ENCODE data around the gene CFAP97D2.

DNA sequence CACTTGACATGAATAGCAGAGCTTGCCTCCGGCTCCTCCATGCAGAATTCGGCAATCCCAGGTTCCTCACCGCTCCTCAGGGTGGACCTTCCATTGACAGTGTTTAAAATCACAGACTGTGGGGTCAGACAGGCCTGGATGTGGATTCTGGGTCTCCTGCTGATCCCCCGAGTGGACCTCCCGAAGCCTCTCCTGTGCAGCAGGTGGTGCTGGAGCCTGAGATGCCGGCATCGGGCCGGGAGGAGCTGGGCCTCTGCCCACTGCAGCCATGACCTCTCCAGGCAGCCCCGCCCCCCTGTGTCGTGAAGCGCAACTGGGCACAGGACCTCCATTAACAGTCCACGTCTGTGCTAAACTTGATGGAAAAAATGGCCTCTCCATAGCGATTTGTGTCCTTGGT, 45.1 kb downstream of the CFAP97D2 start:
- no peak for TF ChIP-seq MYC (IDR thresholded peaks at IDR 0.05; ENCODE audit: low read depth, low read length)
- TF ChIP-seq, protein P1, sequence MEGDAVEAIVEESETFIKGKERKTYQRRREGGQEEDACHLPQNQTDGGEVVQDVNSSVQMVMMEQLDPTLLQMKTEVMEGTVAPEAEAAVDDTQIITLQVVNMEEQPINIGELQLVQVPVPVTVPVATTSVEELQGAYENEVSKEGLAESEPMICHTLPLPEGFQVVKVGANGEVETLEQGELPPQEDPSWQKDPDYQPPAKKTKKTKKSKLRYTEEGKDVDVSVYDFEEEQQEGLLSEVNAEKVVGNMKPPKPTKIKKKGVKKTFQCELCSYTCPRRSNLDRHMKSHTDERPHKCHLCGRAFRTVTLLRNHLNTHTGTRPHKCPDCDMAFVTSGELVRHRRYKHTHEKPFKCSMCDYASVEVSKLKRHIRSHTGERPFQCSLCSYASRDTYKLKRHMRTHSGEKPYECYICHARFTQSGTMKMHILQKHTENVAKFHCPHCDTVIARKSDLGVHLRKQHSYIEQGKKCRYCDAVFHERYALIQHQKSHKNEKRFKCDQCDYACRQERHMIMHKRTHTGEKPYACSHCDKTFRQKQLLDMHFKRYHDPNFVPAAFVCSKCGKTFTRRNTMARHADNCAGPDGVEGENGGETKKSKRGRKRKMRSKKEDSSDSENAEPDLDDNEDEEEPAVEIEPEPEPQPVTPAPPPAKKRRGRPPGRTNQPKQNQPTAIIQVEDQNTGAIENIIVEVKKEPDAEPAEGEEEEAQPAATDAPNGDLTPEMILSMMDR (IDR thresholded peaks at IDR 0.05; ENCODE audit: extremely low read depth in 1 of 2, insufficient read depth in 1 of 2, low read depth in 1 of 2, low read length in 2 of 2): no peak

All from endothelial cell of umbilical vein (primary cell).